NCI-H1436 treated with DMSO at 0.1 percent for 48 hours (cell line): Measurements from ENCODE around the gene ADCY1.
"Not testable (repeated sequence)": the region's sequence is repeated elsewhere in the genome, so short reads cannot be mapped to it uniquely, and the experiment has no call there.

Experiments
- DNase-seq: peaks from one replicate; lab custom pipeline; 2025; lab: John Stamatoyannopoulos, UW

The ADCY1 gene

GRCh38 chr7:45712872-45713668, 138.9 kb downstream of the ADCY1 start:
- DNase-seq, result no peak

- DNase-seq, result no peak
Observed at GRCh38 chr7:45713669-45714520, 139.7 kb downstream of the ADCY1 start.

GRCh38 chr7:45714521-45714820, 140.3 kb downstream of the ADCY1 start:
- DNase-seq, result no peak

GRCh38 chr7:45715471-45716352, 141.5 kb downstream of the ADCY1 start:
- DNase-seq, result no peak

- DNase-seq, result no peak
Observed at GRCh38 chr7:45716380-45717203, 142.4 kb downstream of the ADCY1 start.

GRCh38 chr7:45717537-45718235, 143.5 kb downstream of the ADCY1 start:
- no peak for DNase-seq

- DNase-seq, result no peak
Observed at GRCh38 chr7:45718464-45719330, 144.5 kb downstream of the ADCY1 start.

GRCh38 chr7:45720989-45721388, 146.8 kb downstream of the ADCY1 start:
- DNase-seq, result no peak

- DNase-seq, result no peak
Observed at GRCh38 chr7:45721686-45722598, 147.8 kb downstream of the ADCY1 start.

- not testable (repeated sequence) for DNase-seq
Observed at GRCh38 chr7:45725231-45725630, 151.1 kb downstream of the ADCY1 start.

GRCh38 chr7:45726883-45727282, 152.7 kb downstream of the ADCY1 start:
- DNase-seq, result no peak

GRCh38 chr7:45731692-45732443, 157.7 kb downstream of the ADCY1 start:
- DNase-seq, result not testable (repeated sequence)

- DNase-seq, result not testable (repeated sequence)
Observed at GRCh38 chr7:45738920-45739319, 164.8 kb downstream of the ADCY1 start.

GRCh38 chr7:45740573-45740972, 166.4 kb downstream of the ADCY1 start:
- DNase-seq, result not testable (repeated sequence)

- not testable (repeated sequence) for DNase-seq
Observed at GRCh38 chr7:45748976-45749375, 174.8 kb downstream of the ADCY1 start.

GRCh38 chr7:45751352-45751751, 177.2 kb downstream of the ADCY1 start:
- not testable (repeated sequence) for DNase-seq

- DNase-seq, result not testable (repeated sequence)
Observed at GRCh38 chr7:45756333-45756732, 182.2 kb downstream of the ADCY1 start.

GRCh38 chr7:45756757-45757156, 182.6 kb downstream of the ADCY1 start:
- DNase-seq, result not testable (repeated sequence)
